Right atrium auricular region (tissue), 2 donors: ENCODE measurements around the gene PRPH2. TPM values are rescaled to one million over a fixed set of nuclear protein-coding genes. Genes with fewer than 3 reads are reported as not detected.

ENCODE experiments used
- DNase-seq: peaks from one replicate; pipeline ENCODE4 v3.0.0-alpha.2; 2019; ENCODE audit warnings: low spot score
- H3K27ac ChIP-seq, 2 donors: fragments of 200-600 bp; sonication (generic); 1 replicate in 1 of 2; 2 replicates in 1 of 2; pipeline ENCODE4 v1.5.1; 2016 to 2019
- H3K27me3 ChIP-seq, 2 donors: fragments of 200-600 bp; sonication (generic); one replicate each; pipeline versions ENCODE4 v1.5.1 to v1.6.0; 2017 to 2019
- H3K36me3 ChIP-seq: fragments of 200-600 bp; sonication (generic); one replicate; pipeline ENCODE4 v1.5.1; 2016
- H3K4me1 ChIP-seq, 2 donors: fragments of 200-600 bp; sonication (generic); one replicate each; pipeline versions ENCODE4 v1.5.1 to v1.6.0; 2017 to 2019
- H3K4me3 ChIP-seq, 2 donors: fragments of 200-600 bp; sonication (generic); 1 replicate in 1 of 2; 2 replicates in 1 of 2; pipeline ENCODE4 v1.5.1; 2017 to 2019; ENCODE audit warnings: mild to moderate bottlenecking in 1 of 2, moderate library complexity in 1 of 2
- H3K9me3 ChIP-seq, 2 donors: fragments of 200-600 bp; sonication (generic); one replicate each; pipeline ENCODE4 v1.5.1; 2019
- CTCF ChIP-seq, 2 donors: fragments of 200-600 bp; sonication (generic); IDR thresholded peaks; one replicate each; pipeline ENCODE4 v1.5.1; 2019; ENCODE audit warnings: antibody characterized with exemption in 2 of 2
- total RNA-seq, 2 donors: library from RNA; depleted of rRNA; stranded (reverse); fragments of >200 nt; gene quantifications; one replicate each; pipeline ENCODE4 v1.1.0, GENCODE V29; 2016

The PRPH2 gene
- total RNA-seq, 2 donors from 2014 or later: 0.90 to 1.1 TPM

GRCh38 chr6:42726485-42727086, 4.2 kb upstream of the PRPH2 start:
- peak; percentile 82 to 93 for TF ChIP-seq CTCF (IDR thresholded peaks at IDR 0.05)
- no peaks in the 10 kb centered on the region for H3K36me3 ChIP-seq
- peak; percentile 79 for DNase-seq
- H3K9me3 ChIP-seq: no peaks in the 10 kb centered on the region
- no peaks in the 10 kb centered on the region for H3K27me3 ChIP-seq
- H3K27ac ChIP-seq: peak overlapping the region; percentile 77 to 80
- peaks cover 0 to 15% of the 10 kb centered on the region in 2 donors for H3K4me1 ChIP-seq
- peak overlapping the region; percentile 36 to 60 for H3K4me3 ChIP-seq

- TF ChIP-seq CTCF (IDR thresholded peaks at IDR 0.05): no peak
- H3K27me3 ChIP-seq: no peaks in the 10 kb centered on the region
- H3K4me1 ChIP-seq: peaks cover 0 to 15% of the 10 kb centered on the region in 2 donors
- no peaks in the 10 kb centered on the region for H3K36me3 ChIP-seq
- DNase-seq: no peak
- no peak overlapping the region for H3K4me3 ChIP-seq
- H3K9me3 ChIP-seq: no peaks in the 10 kb centered on the region
- H3K27ac ChIP-seq: peak overlapping the region; percentile 77 to 80
These were observed 3.6 kb upstream of the PRPH2 start for GRCh38 chr6:42726026-42726425.

GRCh38 chr6:42724825-42725224, 2.4 kb upstream of the PRPH2 start:
- H3K27ac ChIP-seq: no peak overlapping the region
- H3K27me3 ChIP-seq: no peaks in the 10 kb centered on the region
- no peaks in the 10 kb centered on the region for H3K9me3 ChIP-seq
- H3K36me3 ChIP-seq: no peaks in the 10 kb centered on the region
- peaks cover 0 to 15% of the 10 kb centered on the region in 2 donors for H3K4me1 ChIP-seq
- no peak overlapping the region for H3K4me3 ChIP-seq
- TF ChIP-seq CTCF (IDR thresholded peaks at IDR 0.05): no peak
- DNase-seq: no peak

GRCh38 chr6:42720739-42721138, 1.7 kb downstream of the PRPH2 start:
- no peak for TF ChIP-seq CTCF (IDR thresholded peaks at IDR 0.05)
- Histone ChIP-seq H3K36me3 (no peaks in the 10 kb centered on the region), H3K27me3 (no peaks in the 10 kb centered on the region), H3K4me1 (no peaks in the 10 kb centered on the region), H3K4me3 (no peak overlapping the region), H3K27ac (no peak overlapping the region), H3K9me3 (no peaks in the 10 kb centered on the region)
- DNase-seq: no peak

GRCh38 chr6:42715871-42716270, 6.5 kb downstream of the PRPH2 start:
- no peak for DNase-seq
- H3K4me3 ChIP-seq: no peak overlapping the region
- peaks cover 0 to 12% of the 10 kb centered on the region in 2 donors for H3K9me3 ChIP-seq
- no peaks in the 10 kb centered on the region for H3K36me3 ChIP-seq
- H3K4me1 ChIP-seq: no peaks in the 10 kb centered on the region
- H3K27ac ChIP-seq: no peak overlapping the region
- no peaks in the 10 kb centered on the region for H3K27me3 ChIP-seq
- no peak for TF ChIP-seq CTCF (IDR thresholded peaks at IDR 0.05)
